GM12865 (cell line): ENCODE results near the gene VWF.
"Not testable (repeated sequence)": the region's sequence is repeated elsewhere in the genome, so short reads cannot be mapped to it uniquely, and the experiment has no call there.

Source experiments
- DNase-seq: peaks from one replicate; pipeline ENCODE4 v3.0.0; 2010; ENCODE audit warnings: low read depth
- H3K4me3 ChIP-seq: 2 replicates; pipeline ENCODE4 v1.5.1; 2011; ENCODE audit warnings: mild to moderate bottlenecking, low read depth, low read length, control low read depth
- CTCF ChIP-seq: IDR thresholded peaks from 2 replicates; pipeline ENCODE4 v1.5.1; 2011; ENCODE audit warnings: low read length, control low read depth, low read depth, inconsistent platforms; ENCODE audit not compliant: insufficient read depth; ENCODE audit errors: missing control alignments

Gene VWF

DNA sequence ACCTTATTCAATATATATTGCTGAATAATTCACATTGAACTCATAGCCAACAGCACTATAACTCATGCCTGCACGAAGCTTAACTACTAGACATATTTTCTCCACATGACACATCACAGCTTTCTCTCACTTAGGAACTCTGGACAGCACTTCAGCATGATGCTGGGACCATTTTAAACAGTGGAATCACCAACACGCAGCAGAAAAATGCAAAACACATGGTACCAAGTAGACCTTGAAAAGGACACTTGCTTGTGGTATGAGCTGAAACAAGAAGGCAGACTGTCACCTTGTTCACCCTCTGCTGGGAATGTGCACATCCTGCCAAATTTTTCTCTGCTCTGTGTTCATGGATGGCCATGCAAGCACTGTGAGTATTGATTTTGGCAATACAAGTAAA is 40.9 kb upstream of the VWF start:
- H3K4me3 ChIP-seq = no peak overlapping the region
- no peak for TF ChIP-seq CTCF
- no peak for DNase-seq

GRCh38 chr12:6163416-6164060 is 39.1 kb upstream of the VWF start:
- no peak overlapping the region for H3K4me3 ChIP-seq
- DNase-seq = no peak
- TF ChIP-seq CTCF = no peak

DNA sequence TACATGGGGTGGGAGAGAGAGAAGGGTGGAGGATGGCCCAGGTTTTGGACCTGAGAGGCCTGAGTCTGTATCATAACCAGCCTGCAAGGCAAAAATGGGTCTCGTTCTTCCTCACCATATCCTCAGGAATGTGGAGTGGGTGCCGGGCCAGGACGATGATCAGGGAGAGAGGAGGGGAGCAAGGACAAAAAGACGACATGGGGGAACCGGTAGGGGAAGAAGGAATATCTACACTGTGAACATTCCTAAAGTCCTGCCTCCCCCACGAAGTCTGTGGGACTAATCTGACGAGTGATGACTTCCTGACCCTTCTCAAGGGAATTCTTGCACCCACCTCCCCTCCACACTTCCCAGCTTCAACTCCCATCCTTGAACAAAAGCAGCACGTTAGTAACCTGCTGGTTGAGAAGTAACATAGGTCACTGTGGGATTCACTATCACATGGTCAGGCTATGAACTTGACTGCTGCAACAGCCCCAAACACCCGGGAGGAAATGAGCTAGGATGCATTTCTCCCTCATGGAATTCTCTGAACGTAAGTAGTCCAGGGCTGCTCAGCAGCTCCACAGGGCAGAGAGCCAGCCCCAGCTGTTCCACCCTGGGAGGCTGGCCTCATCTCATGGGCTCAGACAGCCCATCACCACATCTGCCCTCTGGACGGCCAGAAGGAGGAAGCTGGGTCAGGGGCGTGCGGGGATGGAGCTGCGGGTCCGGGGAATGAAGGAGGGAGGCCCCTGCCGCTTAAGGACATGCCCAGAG is 36.8 kb upstream of the VWF start:
- no peak for DNase-seq
- TF ChIP-seq CTCF = no peak
- H3K4me3 ChIP-seq = no peak overlapping the region

- not testable (repeated sequence) for H3K4me3 ChIP-seq, DNase-seq
These were observed 35.7 kb upstream of the VWF start for GRCh38 chr12:6160049-6160649.

DNA sequence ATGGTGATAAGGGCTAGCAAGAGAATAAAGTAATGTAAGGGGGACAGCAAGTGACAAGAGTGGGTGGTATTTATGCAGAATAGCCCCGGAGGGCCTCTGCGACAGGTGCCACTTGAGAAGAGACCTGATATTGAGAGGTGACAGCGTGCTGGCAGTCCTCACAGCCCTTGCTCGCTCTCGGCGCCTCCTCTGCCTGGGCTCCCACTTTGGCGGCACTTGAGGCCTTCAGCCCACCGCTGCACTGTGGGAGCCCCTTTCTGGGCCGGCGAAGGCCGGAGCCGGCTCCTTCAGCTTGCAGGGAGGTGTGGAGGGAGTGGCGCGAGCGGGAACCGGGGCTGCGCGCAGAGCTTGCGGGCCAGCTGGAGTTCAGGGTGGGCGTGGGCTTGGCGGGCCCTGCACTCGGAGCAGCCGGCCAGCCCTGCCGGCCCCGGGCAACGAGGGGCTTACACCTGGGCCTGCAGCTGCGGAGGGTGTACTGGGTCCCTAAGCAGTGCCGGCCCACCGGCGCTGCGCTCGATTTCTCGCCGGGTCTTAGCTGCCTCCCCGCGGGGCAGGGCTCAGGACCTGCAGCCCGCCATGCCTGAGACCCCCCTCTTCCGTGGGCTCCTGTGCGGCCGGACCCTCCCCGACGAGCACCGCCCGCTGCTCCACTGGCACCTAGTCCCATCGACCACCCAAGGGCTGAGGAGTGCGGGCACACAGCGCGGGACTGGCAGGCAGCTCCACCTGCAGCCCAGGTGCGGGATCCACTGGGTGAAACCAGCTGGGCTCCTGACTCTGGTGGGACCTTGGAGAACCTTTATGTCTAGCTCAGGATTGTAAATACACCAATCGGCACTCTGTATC is 34.9 kb upstream of the VWF start:
- H3K4me3 ChIP-seq, DNase-seq: not testable (repeated sequence)

DNA sequence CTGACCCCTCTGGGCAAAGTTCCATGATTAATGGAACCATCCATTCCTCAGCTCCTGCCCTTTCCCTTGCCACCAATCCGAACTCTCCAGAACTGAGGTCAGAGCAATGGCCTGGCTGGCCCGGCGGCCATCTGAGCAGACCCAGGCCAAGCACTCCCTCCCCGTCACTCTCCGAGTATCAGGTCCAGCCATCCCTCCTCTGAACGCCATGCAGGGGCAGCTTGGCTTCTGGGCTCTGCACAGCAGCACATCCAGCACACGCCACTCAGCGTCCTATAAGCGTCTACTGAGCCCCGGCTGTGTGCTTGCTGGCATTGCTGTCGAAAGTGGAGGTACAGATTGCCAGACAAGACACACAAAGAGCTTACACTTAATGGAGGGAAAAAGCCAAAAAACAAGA is 34.3 kb upstream of the VWF start:
- TF ChIP-seq CTCF = no peak
- DNase-seq = no peak
- H3K4me3 ChIP-seq = no peak overlapping the region

DNA sequence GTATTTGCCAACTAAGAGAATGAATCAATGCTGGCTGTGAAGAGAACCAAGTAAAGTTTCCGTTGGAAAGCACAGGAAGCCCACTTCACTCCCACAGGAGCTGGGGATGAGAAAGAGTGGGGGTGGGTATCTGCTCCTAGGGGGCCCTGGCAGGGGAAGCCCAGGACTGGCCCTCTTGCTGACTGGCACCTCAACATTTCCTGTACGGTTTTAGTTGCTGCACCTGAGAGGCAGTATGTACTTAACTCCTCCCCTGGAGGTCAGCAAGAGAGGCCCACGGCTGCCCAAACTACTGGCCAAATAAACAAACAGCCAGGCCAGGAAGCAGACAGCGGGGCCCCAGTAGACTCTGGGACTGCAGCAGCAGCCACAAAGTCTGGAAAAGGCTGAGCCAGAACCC is 33.8 kb upstream of the VWF start:
- DNase-seq = no peak
- no peak overlapping the region for H3K4me3 ChIP-seq
- no peak for TF ChIP-seq CTCF
